H1 (cell line): Measurements from ENCODE around the gene SLC2A2. TPM values are rescaled to one million over a fixed set of nuclear protein-coding genes. Genes with fewer than 3 reads are reported as not detected.

Experiments used
- CTCF ChIA-PET: fragments of 300-600 bp; sonication (Branson Sonifier 250); formaldehyde crosslinking; loops from one replicate; lab custom pipeline; 2021; ENCODE audit not compliant: partially characterized antibody; lab: Charles Lee
- POLR2A ChIA-PET: fragments of 300-600 bp; sonication (Branson Sonifier 250); formaldehyde crosslinking; loops from one replicate; lab custom pipeline; 2021; ENCODE audit warnings: inconsistent platforms; ENCODE audit not compliant: partially characterized antibody; lab: Charles Lee
- DNase-seq, 2 experiments: peaks; one replicate each; pipeline versions ENCODE4 v3.0.0 to v3.0.0-alpha.2; 2010 to 2022; ENCODE audit warnings: low spot score in 2 of 2, low read depth in 1 of 2, mixed read lengths in 1 of 2
- FAIRE-seq: peaks from 2 replicates; lab custom pipeline; 2011; peaks lifted over from hg19 to GRCh38; lab: Jason Lieb, UNC
- H2AFZ ChIP-seq: 2 replicates; pipeline ENCODE4 v1.8.1; 2012; ENCODE audit warnings: low read length, inconsistent platforms
- H2AK5ac ChIP-seq: 2 replicates; pipeline ENCODE4 v1.6.1; 2013; ENCODE audit warnings: low read depth, low read length
- H2BK120ac ChIP-seq: replicated peaks from 2 replicates; pipeline ENCODE3; 2013; ENCODE audit warnings: low read depth, low read length, inconsistent platforms
- H2BK12ac ChIP-seq: 2 replicates; pipeline ENCODE4 v1.6.1; 2013; ENCODE audit warnings: low read depth, low read length
- H2BK15ac ChIP-seq: 2 replicates; pipeline ENCODE4 v1.6.1; 2013; ENCODE audit warnings: low read length
- H2BK20ac ChIP-seq: 2 replicates; pipeline ENCODE4 v1.6.1; 2013; ENCODE audit warnings: low read length
- H2BK5ac ChIP-seq: 2 replicates; pipeline ENCODE4 v1.6.1; 2013; ENCODE audit warnings: low read depth, low read length
- H3K14ac ChIP-seq: 2 replicates; pipeline ENCODE4 v1.6.1; 2013; ENCODE audit warnings: inconsistent platforms; ENCODE audit not compliant: insufficient read length
- H3K18ac ChIP-seq: 2 replicates; pipeline ENCODE4 v1.6.1; 2013; ENCODE audit warnings: low read length; ENCODE audit errors: extremely low read depth
- H3K23ac ChIP-seq: 2 replicates; pipeline ENCODE4 v1.6.1; 2013; ENCODE audit warnings: inconsistent platforms; ENCODE audit not compliant: insufficient read length
- H3K23me2 ChIP-seq: 2 replicates; pipeline ENCODE4 v1.6.1; 2013; ENCODE audit warnings: low read depth, low read length
- H3K27ac ChIP-seq: 2 replicates; pipeline ENCODE4 v1.6.1; 2011; ENCODE audit warnings: low read depth, low read length, inconsistent platforms
- H3K27me3 ChIP-seq, 4 experiments: replicated peaks in 1 of 4; 1 replicate in 1 of 4; 2 replicates in 3 of 4; pipeline versions ENCODE4 v1.6.1 to v1.8.1; 2011 to 2013; ENCODE audit warnings: low read length in 3 of 4, mild to moderate bottlenecking in 3 of 4, inconsistent platforms in 2 of 4, mixed read lengths in 2 of 4, moderate library complexity in 1 of 4; ENCODE audit not compliant: control insufficient read depth in 3 of 4, insufficient read depth in 3 of 4; ENCODE audit errors: extremely low read depth in 1 of 4
- H3K36me3 ChIP-seq, 4 experiments: 2 replicates each; pipeline versions ENCODE4 v1.6.1 to v1.8.1; 2011 to 2013; ENCODE audit warnings: mild to moderate bottlenecking in 4 of 4, low read length in 3 of 4, moderate library complexity in 2 of 4, control low read depth in 1 of 4, inconsistent platforms in 1 of 4; ENCODE audit not compliant: insufficient read depth in 4 of 4, control insufficient read depth in 2 of 4
- H3K4ac ChIP-seq: replicated peaks from 2 replicates; pipeline ENCODE3; 2013; ENCODE audit warnings: low read length, low read depth, mixed read lengths, inconsistent platforms; ENCODE audit not compliant: insufficient read length
- H3K4me1 ChIP-seq, 4 experiments: replicated peaks in 1 of 4; 1 replicate in 1 of 4; 2 replicates in 3 of 4; pipeline versions ENCODE4 v1.6.1 to v1.8.1; 2011 to 2013; ENCODE audit warnings: low read length in 3 of 4, inconsistent platforms in 2 of 4, mixed read lengths in 1 of 4; ENCODE audit not compliant: insufficient read depth in 4 of 4, control insufficient read depth in 3 of 4
- H3K4me2 ChIP-seq, 2 experiments: 2 replicates each; pipeline versions ENCODE4 v1.6.1 to v1.8.1; 2011 to 2013; ENCODE audit warnings: low read depth in 2 of 2, low read length in 2 of 2, control low read depth in 1 of 2, inconsistent platforms in 1 of 2, mild to moderate bottlenecking in 1 of 2; ENCODE audit not compliant: insufficient read depth in 1 of 2
- H3K4me3 ChIP-seq, 4 experiments: fragments of 200-600, 300-600 bp in 1 of 4; sonication (generic), shearing (Covaris generic), sonication (Bioruptor Twin) in 1 of 4; 2 replicates each; pipeline versions ENCODE4 v1.5.1 to v1.8.1; 2011 to 2016; ENCODE audit warnings: low read length in 4 of 4, low read depth in 3 of 4, control low read depth in 2 of 4, inconsistent platforms in 2 of 4, mild to moderate bottlenecking in 2 of 4, mixed read lengths in 1 of 4, moderate library complexity in 1 of 4; ENCODE audit not compliant: insufficient read depth in 2 of 4; ENCODE audit errors: extremely low read depth in 1 of 4
- H3K56ac ChIP-seq: replicated peaks from 2 replicates; pipeline ENCODE3; 2013; ENCODE audit warnings: low read depth, mild to moderate bottlenecking, mixed read lengths, low read length, inconsistent platforms; ENCODE audit not compliant: insufficient read length
- H3K79me1 ChIP-seq: 2 replicates; pipeline ENCODE4 v1.6.1; 2013; ENCODE audit warnings: low read depth, low read length, control low read depth
- H3K79me2 ChIP-seq, 2 experiments: 2 replicates each; pipeline versions ENCODE4 v1.6.1 to v1.8.1; 2012 to 2013; ENCODE audit warnings: low read length in 2 of 2, mild to moderate bottlenecking in 2 of 2, inconsistent platforms in 1 of 2; ENCODE audit not compliant: insufficient read depth in 2 of 2, control insufficient read depth in 1 of 2
- H3K9ac ChIP-seq, 4 experiments: replicated peaks in 1 of 4; 1 replicate in 1 of 4; 2 replicates in 3 of 4; pipeline versions ENCODE4 v1.6.1 to v1.8.1; 2011 to 2013; ENCODE audit warnings: low read depth in 3 of 4, low read length in 3 of 4, control low read depth in 2 of 4, mild to moderate bottlenecking in 2 of 4, moderate library complexity in 2 of 4, inconsistent platforms in 1 of 4; ENCODE audit errors: extremely low read depth in 1 of 4
- H3K9me3 ChIP-seq, 2 experiments: 2 replicates each; pipeline versions ENCODE4 v1.6.1 to v1.8.1; 2012 to 2013; ENCODE audit warnings: mild to moderate bottlenecking in 2 of 2, moderate library complexity in 2 of 2, control low read depth in 1 of 2, inconsistent platforms in 1 of 2, low read depth in 1 of 2, low read length in 1 of 2, mixed read lengths in 1 of 2; ENCODE audit not compliant: insufficient read depth in 2 of 2
- H4K20me1 ChIP-seq, 2 experiments: replicated peaks in 1 of 2; 2 replicates each; pipeline versions ENCODE3 to v1.8.1; 2011 to 2013; ENCODE audit warnings: inconsistent platforms in 2 of 2, low read length in 2 of 2, mild to moderate bottlenecking in 1 of 2; ENCODE audit not compliant: insufficient read depth in 2 of 2, control insufficient read depth in 1 of 2
- H4K5ac ChIP-seq: 2 replicates; pipeline ENCODE4 v1.6.1; 2013; ENCODE audit warnings: low read length, low read depth, mixed read lengths, inconsistent platforms; ENCODE audit not compliant: insufficient read length
- H4K8ac ChIP-seq: 2 replicates; pipeline ENCODE4 v1.8.0; 2013; ENCODE audit warnings: mild to moderate bottlenecking, moderate library complexity, low read length, inconsistent platforms; ENCODE audit not compliant: insufficient read depth; ENCODE audit errors: extremely low read depth
- H4K91ac ChIP-seq: replicated peaks from 2 replicates; pipeline ENCODE3; 2013; ENCODE audit warnings: low read length, mixed read lengths, inconsistent platforms; ENCODE audit not compliant: insufficient read length
- EP300 ChIP-seq, 2 experiments: IDR thresholded peaks; 1 replicate in 1 of 2; 2 replicates in 1 of 2; pipeline ENCODE4 v1.6.1; 2011 to 2012; ENCODE audit warnings: low read depth in 2 of 2, low read length in 2 of 2, mild to moderate bottlenecking in 2 of 2, borderline replicate concordance in 1 of 2, inconsistent platforms in 1 of 2, moderate library complexity in 1 of 2
- KDM1A ChIP-seq: fragments of 200-600, 300-600 bp; sonication (generic); IDR thresholded peaks from 2 replicates; pipeline ENCODE4 v1.7.1; 2016; ENCODE audit warnings: mild to moderate bottlenecking, low read length, borderline replicate concordance
- PHF8 ChIP-seq: fragments of 200-600 bp; sonication (generic); conservative IDR thresholded peaks from 2 replicates; pipeline ENCODE4 v1.7.1; 2012; ENCODE audit warnings: low read depth, mild to moderate bottlenecking, inconsistent platforms, low read length, moderate library complexity
- RFX5 ChIP-seq: IDR thresholded peaks from 2 replicates; pipeline ENCODE4 v1.6.1; 2011; ENCODE audit warnings: low read depth, low read length, improper control_type of control experiment, borderline replicate concordance
- SUZ12 ChIP-seq: fragments of 200-600 bp; sonication (generic); IDR thresholded peaks from 2 replicates; pipeline ENCODE4 v1.6.1; 2012; ENCODE audit warnings: mild to moderate bottlenecking, inconsistent platforms, low read length, moderate library complexity, mixed read lengths
- YY1 ChIP-seq: IDR thresholded peaks from 2 replicates; pipeline ENCODE4 v1.6.1; 2011; ENCODE audit warnings: low read depth, mild to moderate bottlenecking, low read length
- polyA plus RNA-seq, 7 experiments: library from polyadenylated mRNA; depleted of rRNA in 3 of 7; stranded (reverse) in 5 of 7; unstranded in 2 of 7; fragments of >200 nt in 5 of 7; fragments of 200-250 nt in 2 of 7; gene quantifications; 1 replicate in 5 of 7; 2 replicates in 1 of 7; 4 replicates in 1 of 7; pipeline versions ENCODE4 v1.2.1 to v1.2.3, GENCODE V29; 2011 to 2013; ENCODE audit warnings: missing spikeins in 2 of 7, mixed read lengths in 2 of 7
- total RNA-seq: library from RNA; stranded (reverse); fragmentation: NEBNext Ultra II Directional; extraction: Animal tissue kit (Norgen Biotek cat#: 25700); gene quantifications from 2 replicates; pipeline ENCODE4 v1.2.1, GENCODE V29; 2021

Gene SLC2A2
- total and polyA plus RNA-seq, 2 of the 8 experiments (the other 6 are each of a cell fraction or from before 2014, with no cell fraction given), result not detected

- H2AK5ac ChIP-seq, result no peak overlapping the region
- peaks cover 0 to 4% (median 0%) of the 10 kb centered on the region in 4 experiments; a peak in 1 of 7 replicates for H3K4me1 ChIP-seq
- no peak overlapping the region for H3K18ac ChIP-seq
- H3K27ac ChIP-seq, result no peak overlapping the region
- H4K8ac ChIP-seq, result no peak overlapping the region
- no peak overlapping the region for H3K23ac ChIP-seq
- H3K4ac ChIP-seq, result no peak overlapping the region
- no peak overlapping the region for H3K4me2 ChIP-seq
- TF ChIP-seq PHF8 (no peak), KDM1A (no peak), EP300 (IDR thresholded peaks at IDR 0.05; ENCODE audit: borderline replicate concordance in 1 of 2, low read depth in 2 of 2, low read length in 2 of 2) (no peak), YY1 (no peak), RFX5 (no peak), SUZ12 (no peak)
- H3K9ac ChIP-seq, result no peak overlapping the region
- H3K4me3 ChIP-seq, result no peak overlapping the region
- no peak overlapping the region for H2BK20ac ChIP-seq
- no peak overlapping the region for H3K56ac ChIP-seq
- no peaks in the 10 kb centered on the region for H4K20me1 ChIP-seq
- H2BK120ac ChIP-seq, result no peak overlapping the region
- ChIA-PET POLR2A (no interaction called here), CTCF (interaction anchor here (0.6 to 2.1 kb wide), 4 partner anchors 36 to 1370 kb away, joined by 3 to 6 read pairs (median 3); no protein-coding TSS in a partner anchor)
- no peak overlapping the region for H4K5ac ChIP-seq
- no peaks in the 10 kb centered on the region for H3K9me3 ChIP-seq
- no peak overlapping the region for H2AFZ ChIP-seq
- H2BK5ac ChIP-seq, result no peak overlapping the region
- no peak overlapping the region for H4K91ac ChIP-seq
- no peak for FAIRE-seq
- no peaks in the 10 kb centered on the region for H3K23me2 ChIP-seq
- H2BK12ac ChIP-seq, result no peak overlapping the region
- no peak for DNase-seq
- no peaks in the 10 kb centered on the region for H3K36me3 ChIP-seq
- no peak overlapping the region for H3K14ac ChIP-seq
- no peak overlapping the region for H2BK15ac ChIP-seq
- no peaks in the 10 kb centered on the region for H3K27me3 ChIP-seq
- no peaks in the 10 kb centered on the region for H3K79me2 ChIP-seq
- no peaks in the 10 kb centered on the region for H3K79me1 ChIP-seq
Measured at GRCh38 chr3:171054921-171055320, 28.4 kb upstream of the SLC2A2 start.
